B cell (primary cell): ENCODE results near the gene CCDC107. TPM values are rescaled to one million over a fixed set of nuclear protein-coding genes. Genes with fewer than 3 reads are reported as not detected.

Experiments used
- ATAC-seq: fragments of 200-7000 bp; cut with Tn5 transposase; one replicate; pipeline ENCODE4 v1.10.0; 2021; ENCODE audit warnings: low read depth, mild to moderate bottlenecking, moderate number of reproducible peaks, moderate library complexity
- CTCF ChIA-PET: fragments of 350-600 bp; sonication (Branson Sonifier 250); formaldehyde crosslinking; loops from one replicate; lab custom pipeline; 2021; ENCODE audit warnings: antibody characterized with exemption, inconsistent platforms; lab: Charles Lee
- POLR2A ChIA-PET: fragments of 350-600 bp; sonication (Branson Sonifier 250); formaldehyde crosslinking; loops from one replicate; lab custom pipeline; 2021; ENCODE audit warnings: antibody characterized with exemption; lab: Charles Lee
- DNase-seq: peaks from one replicate; pipeline ENCODE4 v3.0.0; 2013
- H2AFZ ChIP-seq: 2 replicates; pipeline ENCODE4 v1.6.1; 2012; ENCODE audit warnings: mild to moderate bottlenecking, low read depth, low read length; ENCODE audit not compliant: insufficient read depth, poor library complexity, severe bottlenecking
- H3K27ac ChIP-seq, 2 donors: 1 replicate in 1 of 2; 2 replicates in 1 of 2; pipeline ENCODE4 v1.5.1; 2012 to 2013; ENCODE audit warnings: low read length in 2 of 2, mild to moderate bottlenecking in 2 of 2, moderate library complexity in 1 of 2
- H3K27me3 ChIP-seq, 4 experiments: fragments of 200-600 bp in 1 of 4; sonication (generic) in 1 of 4; replicated peaks in 1 of 4; 1 replicate in 2 of 4; 2 replicates in 2 of 4; pipeline versions ENCODE4 v1.6.1 to v1.7.0; 2013 to 2016; ENCODE audit warnings: low read length in 3 of 4, mild to moderate bottlenecking in 2 of 4, mixed read lengths in 1 of 4, moderate library complexity in 1 of 4; ENCODE audit not compliant: insufficient read depth in 4 of 4, control insufficient read depth in 3 of 4; ENCODE audit errors: control extremely low read depth in 1 of 4
- H3K36me3 ChIP-seq, 2 experiments: replicated peaks in 1 of 2; 1 replicate in 1 of 2; 2 replicates in 1 of 2; pipeline versions ENCODE4 v1.6.1 to v1.7.1; 2013; ENCODE audit warnings: low read length in 1 of 2; ENCODE audit not compliant: insufficient read depth in 2 of 2, control insufficient read depth in 1 of 2; ENCODE audit errors: control extremely low read depth in 1 of 2, extremely low read depth in 1 of 2
- H3K4me1 ChIP-seq, 2 donors: fragments of 200-600 bp in 1 of 2; sonication (generic) in 1 of 2; 1 replicate in 1 of 2; 2 replicates in 1 of 2; pipeline versions ENCODE4 v1.5.1 to v1.6.1; 2013 to 2017; ENCODE audit warnings: low read length in 2 of 2; ENCODE audit not compliant: control insufficient read depth in 2 of 2, insufficient read depth in 2 of 2
- H3K4me2 ChIP-seq: replicated peaks from 2 replicates; pipeline ENCODE3; 2012; ENCODE audit warnings: mild to moderate bottlenecking, low read depth, low read length; ENCODE audit not compliant: poor library complexity, severe bottlenecking
- H3K4me3 ChIP-seq, 5 experiments: fragments of 200-600 bp in 1 of 5; sonication (generic) in 1 of 5; 1 replicate in 3 of 5; 2 replicates in 2 of 5; pipeline versions ENCODE4 v1.5.1 to v1.7.0; 2011 to 2016; ENCODE audit warnings: low read length in 4 of 5, mild to moderate bottlenecking in 4 of 5, low read depth in 2 of 5, control low read depth in 1 of 5, moderate library complexity in 1 of 5; ENCODE audit not compliant: insufficient read depth in 1 of 5; ENCODE audit errors: control extremely low read depth in 1 of 5, extremely low read depth in 1 of 5
- H3K79me2 ChIP-seq: fragments of 200-600 bp; sonication (generic); one replicate; pipeline ENCODE4 v1.6.0; 2016; ENCODE audit warnings: low read length; ENCODE audit not compliant: control insufficient read depth, insufficient read depth
- H3K9ac ChIP-seq: fragments of 200-600 bp; sonication (generic); 2 replicates; pipeline ENCODE4 v1.6.1; 2017; ENCODE audit warnings: mild to moderate bottlenecking, low read length, moderate library complexity
- H3K9me3 ChIP-seq, 3 donors: one replicate each; pipeline versions ENCODE4 v1.6.1 to v1.7.1; 2013; ENCODE audit warnings: low read length in 2 of 3; ENCODE audit not compliant: control insufficient read depth in 2 of 3, insufficient read depth in 1 of 3; ENCODE audit errors: control extremely low read depth in 1 of 3
- H4K20me1 ChIP-seq: 2 replicates; pipeline ENCODE4 v1.6.0; 2012; ENCODE audit warnings: mild to moderate bottlenecking, low read length; ENCODE audit not compliant: insufficient read depth, control insufficient read depth, poor library complexity, severe bottlenecking
- H3K27ac Mint-ChIP-seq: one replicate; pipeline ENCODE4 v1.8.0; 2021; ENCODE audit warnings: mixed read lengths
- H3K27me3 Mint-ChIP-seq: one replicate; pipeline ENCODE4 v1.8.0; 2021; ENCODE audit warnings: mixed read lengths
- H3K4me1 Mint-ChIP-seq: one replicate; pipeline ENCODE4 v1.8.0; 2021; ENCODE audit warnings: mixed read lengths
- H3K4me3 Mint-ChIP-seq: one replicate; pipeline ENCODE4 v1.8.0; 2021; ENCODE audit warnings: mixed read lengths
- H3K9me3 Mint-ChIP-seq: one replicate; pipeline ENCODE4 v1.8.0; 2022; ENCODE audit warnings: mixed read lengths; ENCODE audit not compliant: insufficient read depth
- CTCF ChIP-seq: fragments of 200-600 bp; IDR thresholded peaks from one replicate; pipeline ENCODE4 v1.8.0; 2022; ENCODE audit warnings: antibody characterized with exemption, mild to moderate bottlenecking
- EZH2 ChIP-seq: IDR thresholded peaks from 2 replicates; pipeline ENCODE4 v1.6.1; 2012; ENCODE audit warnings: borderline replicate concordance, low read depth, mild to moderate bottlenecking, moderate library complexity, low read length; ENCODE audit not compliant: insufficient read depth, poor library complexity, severe bottlenecking
- WGBS: methylation state at CpG from one replicate; pipeline ENCODE4 v1.1.5; 2013; ENCODE audit warnings: missing lambda C conversion rate; ENCODE audit not compliant: insufficient coverage; 5-methylcytosine and 5-hydroxymethylcytosine counted together
- intact Hi-C: fragments of 100-400 bp; cut with micrococcal nuclease; formaldehyde crosslinking; loops from one replicate; pipeline ENCODE4 v1.10.0; 2022
- polyA plus RNA-seq: library from polyadenylated mRNA; depleted of rRNA; stranded (reverse); fragments of >200 nt; gene quantifications from 2 replicates; pipeline ENCODE4 v1.2.3, GENCODE V29; 2012
- total RNA-seq, 2 donors: library from RNA; stranded (reverse); fragments of 120-200 nt in 1 of 2; gene quantifications; 1 replicate in 1 of 2; 2 replicates in 1 of 2; pipeline versions ENCODE4 v1.2.3 to v1.2.4, GENCODE V29; 2013 to 2022

CCDC107 gene
- total and polyA plus RNA-seq, 2 donors (not counting 1 experiment from before 2014, with no cell fraction given) = 22.5 to 33.8 TPM

- Histone ChIP-seq H3K9ac (peak overlapping the region; percentile 83), H3K79me2 (no peaks in the 10 kb centered on the region), H2AFZ (peak overlapping the region; percentile 87), H3K36me3 (no peaks in the 10 kb centered on the region), H3K27ac (no peak overlapping the region), H3K4me3 (peak overlapping the region; percentile 56 to 89 (median 67)), H3K4me2 (peak overlapping the region; percentile 99), H3K9me3 (no peaks in the 10 kb centered on the region), H4K20me1 (no peaks in the 10 kb centered on the region), H3K4me1 (peaks cover 3 to 17% of the 10 kb centered on the region in 2 donors), H3K27me3 (no peaks in the 10 kb centered on the region)
- H3K9me3 Mint-ChIP-seq = no peaks in the 10 kb centered on the region
- ATAC-seq = no peak
- intact Hi-C loops = loop anchor here (1.0 kb wide), 1 partner anchor 31 kb away; no protein-coding TSS in a partner anchor
- 0% methylated on average over 14 of the region's 21 CpGs for WGBS
- POLR2A ChIA-PET = interaction anchor here (0.6 to 2.5 kb wide), 7 partner anchors 13 to 1739 kb away, joined by 3 to 11 read pairs (median 3); partner anchors contain the start of genes CA9, CCDC107, CREB3 and RMRP
- CTCF ChIA-PET = interaction anchor here (0.7 to 10.0 kb wide), 8 partner anchors 14 to 76 kb away, joined by 3 to 195 read pairs (median 6); partner anchors contain the start of genes CCDC107, CD72, CREB3 and RMRP
- H3K27ac Mint-ChIP-seq = peak overlapping the region; percentile 26
- no peaks in the 10 kb centered on the region for H3K27me3 Mint-ChIP-seq
- H3K4me3 Mint-ChIP-seq = peak overlapping the region; percentile 88
- DNase-seq = peak; percentile 36
- peaks cover 11% of the 10 kb centered on the region for H3K4me1 Mint-ChIP-seq
- no peak for TF ChIP-seq EZH2
- TF ChIP-seq CTCF = no peak
Observed at GRCh38 chr9:35690294-35690613, 32.2 kb downstream of the CCDC107 start.
